ENCODE measurements around the gene CD209.

Gene CD209

GRCh38 chr19:7715671-7716070 lies 31.7 kb downstream of the CD209 start:
- DNase-seq (ENCODE audit: low read depth in 2 of 2): no peak
- no peak overlapping the region for H3K4me3 ChIP-seq (replicated peaks in 1 of 2; ENCODE audit: low read depth in 2 of 2, low read length in 2 of 2)
- TF ChIP-seq CTCF (IDR thresholded peaks at IDR 0.05; ENCODE audit: low read depth, low read length): no peak

GRCh38 chr19:7710616-7711015 lies 36.7 kb downstream of the CD209 start:
- H3K4me3 ChIP-seq (replicated peaks in 1 of 2; ENCODE audit: low read depth in 2 of 2, low read length in 2 of 2): no peak overlapping the region
- DNase-seq (ENCODE audit: low read depth in 2 of 2): no peak
- TF ChIP-seq CTCF (IDR thresholded peaks at IDR 0.05; ENCODE audit: low read depth, low read length): no peak

- no peak for DNase-seq (ENCODE audit: low read depth in 2 of 2)
- no peak for TF ChIP-seq CTCF (IDR thresholded peaks at IDR 0.05; ENCODE audit: low read depth, low read length)
- H3K4me3 ChIP-seq (replicated peaks in 1 of 2; ENCODE audit: low read depth in 2 of 2, low read length in 2 of 2): no peak overlapping the region
Observed at GRCh38 chr19:7709932-7710460, 37.3 kb downstream of the CD209 start.

- DNase-seq (ENCODE audit: low read depth in 2 of 2): no peak
- no peak overlapping the region for H3K4me3 ChIP-seq (replicated peaks in 1 of 2; ENCODE audit: low read depth in 2 of 2, low read length in 2 of 2)
- no peak for TF ChIP-seq CTCF (IDR thresholded peaks at IDR 0.05; ENCODE audit: low read depth, low read length)
Observed at GRCh38 chr19:7706955-7707456, 40.3 kb downstream of the CD209 start.

- DNase-seq (ENCODE audit: low read depth in 2 of 2): no peak
- no peak for TF ChIP-seq CTCF (IDR thresholded peaks at IDR 0.05; ENCODE audit: low read depth, low read length)
- no peak overlapping the region for H3K4me3 ChIP-seq (replicated peaks in 1 of 2; ENCODE audit: low read depth in 2 of 2, low read length in 2 of 2)
Observed at GRCh38 chr19:7706188-7706954, 41.0 kb downstream of the CD209 start.

- no peak for DNase-seq (ENCODE audit: low read depth in 2 of 2)
- no peak for TF ChIP-seq CTCF (IDR thresholded peaks at IDR 0.05; ENCODE audit: low read depth, low read length)
- H3K4me3 ChIP-seq (replicated peaks in 1 of 2; ENCODE audit: low read depth in 2 of 2, low read length in 2 of 2): no peak overlapping the region
Observed at GRCh38 chr19:7705387-7706187, 41.7 kb downstream of the CD209 start.

All from cardiac fibroblast (primary cell).